Activated T-helper 2 cell treated with anti-CD3 and anti-CD28 coated beads, Interferon-gamma antibody, Interleukin-2, Interleukin-4, amounts not matched to agents 10 μg/mL and 5 μg/mL and 100 μg/mL, durations not matched to agents 14 hours and 24 hours and 36 hours (primary cell): Measurements from ENCODE around the gene RNF166. TPM values are rescaled to one million over a fixed set of nuclear protein-coding genes. Genes with fewer than 3 reads are reported as not detected.

ENCODE experiments used
- DNase-seq: peaks from one replicate; pipeline ENCODE4 v3.0.0; 2021; ENCODE audit warnings: low spot score
- H3K27ac Mint-ChIP-seq: one replicate; pipeline ENCODE4 v1.8.0; 2021; ENCODE audit warnings: mixed read lengths
- H3K27me3 Mint-ChIP-seq: one replicate; pipeline ENCODE4 v1.8.0; 2021; ENCODE audit warnings: low read depth, mixed read lengths
- H3K36me3 Mint-ChIP-seq: one replicate; pipeline ENCODE4 v1.8.0; 2021; ENCODE audit warnings: low read depth, mixed read lengths
- H3K4me1 Mint-ChIP-seq: one replicate; pipeline ENCODE4 v1.8.0; 2021; ENCODE audit warnings: low read depth, mixed read lengths
- H3K4me3 Mint-ChIP-seq: one replicate; pipeline ENCODE4 v1.8.0; 2021; ENCODE audit warnings: low read depth, mild to moderate bottlenecking, moderate library complexity, mixed read lengths
- H3K9me3 Mint-ChIP-seq: one replicate; pipeline ENCODE4 v1.8.0; 2021; ENCODE audit warnings: mixed read lengths
- intact Hi-C: fragments of 100-400 bp; cut with micrococcal nuclease; formaldehyde crosslinking; loops from one replicate; pipeline ENCODE4 v1.15.1; 2023
- total RNA-seq: library from RNA; stranded (reverse); gene quantifications from 2 replicates; pipeline ENCODE4 v1.2.3, GENCODE V29; 2022

RNF166 gene
- total RNA-seq, 1 donor from 2014 or later, result 39.9 TPM

- no peaks in the 10 kb centered on the region for H3K27me3 Mint-ChIP-seq
- intact Hi-C loops, result loop anchor here (2.0 kb wide), 1 partner anchor 40 kb away; the partner anchor contains the start of gene PIEZO1
Measured at GRCh38 chr16:88744577-88745521, 38.6 kb upstream of the RNF166 start.

GRCh38 chr16:88743693-88744576 is 37.7 kb upstream of the RNF166 start:
- Mint-ChIP-seq H3K27me3 (no peaks in the 10 kb centered on the region), H3K4me1 (peaks cover 12% of the 10 kb centered on the region), H3K4me3 (no peak overlapping the region), H3K9me3 (no peaks in the 10 kb centered on the region), H3K27ac (no peak overlapping the region), H3K36me3 (peaks cover 9% of the 10 kb centered on the region)
- intact Hi-C loops, result loop anchor here (2.0 kb wide), 1 partner anchor 41 kb away; the partner anchor contains the start of gene PIEZO1
- DNase-seq, result peak; percentile 51

More at GRCh38 chr16:88744577-88745521, 38.6 kb upstream of the RNF166 start:
- DNase-seq, result no peak
- H3K4me1 Mint-ChIP-seq, result peaks cover 12% of the 10 kb centered on the region
- no peaks in the 10 kb centered on the region for H3K9me3 Mint-ChIP-seq
- H3K36me3 Mint-ChIP-seq, result peaks cover 9% of the 10 kb centered on the region
- no peak overlapping the region for H3K4me3 Mint-ChIP-seq
- H3K27ac Mint-ChIP-seq, result no peak overlapping the region

DNA sequence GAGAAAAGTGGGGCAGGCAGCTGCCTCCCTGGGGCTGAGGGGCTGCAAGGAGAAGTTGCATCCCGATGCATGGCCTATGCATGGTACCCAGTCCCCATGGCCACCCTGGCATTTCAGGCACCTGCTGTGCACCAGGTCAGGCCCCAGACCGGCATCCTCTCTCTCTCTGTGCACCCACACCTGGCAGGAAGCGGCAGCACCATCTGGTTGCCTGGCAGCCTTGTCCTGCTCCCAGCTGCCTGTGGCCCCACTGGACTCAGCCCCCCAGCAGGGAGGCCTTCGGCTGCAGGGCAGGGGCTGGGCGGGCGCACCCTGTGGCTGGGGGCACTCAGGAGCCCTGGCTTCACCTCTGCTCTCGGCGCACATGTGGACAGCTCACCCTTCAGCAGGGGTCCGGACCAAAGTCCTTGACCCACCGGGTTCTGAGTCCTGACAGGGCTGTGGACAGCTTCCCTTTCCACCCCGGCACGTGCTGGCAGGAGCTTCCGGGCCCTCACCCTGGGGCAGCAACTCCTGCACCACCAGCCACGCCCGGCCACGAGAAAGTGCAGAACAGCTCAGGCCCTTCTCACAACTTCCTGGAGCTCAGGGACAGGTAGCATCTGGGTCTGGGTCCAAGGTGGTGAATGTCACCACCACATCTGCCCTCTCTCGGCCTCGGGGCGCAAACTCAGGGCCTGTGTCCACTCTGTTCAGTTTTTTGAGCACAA is 36.8 kb upstream of the RNF166 start:
- Mint-ChIP-seq H3K27ac (no peak overlapping the region), H3K36me3 (peaks cover 10% of the 10 kb centered on the region), H3K9me3 (no peaks in the 10 kb centered on the region), H3K27me3 (no peaks in the 10 kb centered on the region), H3K4me1 (peaks cover 12% of the 10 kb centered on the region), H3K4me3 (no peak overlapping the region)
- intact Hi-C loops, result no loop called here
- DNase-seq, result no peak

DNA sequence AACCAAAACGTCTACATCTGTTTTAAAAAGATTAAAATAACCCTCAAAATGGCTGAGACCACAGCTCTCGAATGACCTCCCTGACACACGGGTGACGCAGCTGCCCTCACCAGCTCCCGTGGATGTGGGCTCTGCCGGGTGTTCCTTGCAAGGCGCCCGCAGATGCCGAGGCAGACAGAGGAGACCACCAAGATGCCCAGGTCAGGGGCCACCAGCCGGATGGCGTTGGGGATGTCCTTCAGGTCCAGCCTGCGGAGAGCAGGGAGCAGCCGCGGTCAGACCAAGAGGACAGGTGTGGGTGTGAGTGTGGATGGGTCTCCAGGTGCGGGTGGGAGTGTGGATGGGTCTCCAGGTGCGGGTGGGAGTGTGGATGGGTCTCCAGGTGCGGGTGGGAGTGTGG is 35.2 kb upstream of the RNF166 start:
- H3K4me1 Mint-ChIP-seq, result peaks cover 12% of the 10 kb centered on the region
- DNase-seq, result no peak
- H3K27me3 Mint-ChIP-seq, result no peaks in the 10 kb centered on the region
- no peaks in the 10 kb centered on the region for H3K9me3 Mint-ChIP-seq
- H3K27ac Mint-ChIP-seq, result no peak overlapping the region
- peaks cover 9% of the 10 kb centered on the region for H3K36me3 Mint-ChIP-seq
- intact Hi-C loops, result no loop called here
- no peak overlapping the region for H3K4me3 Mint-ChIP-seq

GRCh38 chr16:88740727-88741055 is 34.5 kb upstream of the RNF166 start:
- no peak for DNase-seq
- no peaks in the 10 kb centered on the region for H3K27me3 Mint-ChIP-seq
- intact Hi-C loops, result no loop called here
- peaks cover 9% of the 10 kb centered on the region for H3K4me1 Mint-ChIP-seq
- no peaks in the 10 kb centered on the region for H3K9me3 Mint-ChIP-seq
- H3K36me3 Mint-ChIP-seq, result peaks cover 12% of the 10 kb centered on the region
- H3K4me3 Mint-ChIP-seq, result no peak overlapping the region
- H3K27ac Mint-ChIP-seq, result no peak overlapping the region

DNA sequence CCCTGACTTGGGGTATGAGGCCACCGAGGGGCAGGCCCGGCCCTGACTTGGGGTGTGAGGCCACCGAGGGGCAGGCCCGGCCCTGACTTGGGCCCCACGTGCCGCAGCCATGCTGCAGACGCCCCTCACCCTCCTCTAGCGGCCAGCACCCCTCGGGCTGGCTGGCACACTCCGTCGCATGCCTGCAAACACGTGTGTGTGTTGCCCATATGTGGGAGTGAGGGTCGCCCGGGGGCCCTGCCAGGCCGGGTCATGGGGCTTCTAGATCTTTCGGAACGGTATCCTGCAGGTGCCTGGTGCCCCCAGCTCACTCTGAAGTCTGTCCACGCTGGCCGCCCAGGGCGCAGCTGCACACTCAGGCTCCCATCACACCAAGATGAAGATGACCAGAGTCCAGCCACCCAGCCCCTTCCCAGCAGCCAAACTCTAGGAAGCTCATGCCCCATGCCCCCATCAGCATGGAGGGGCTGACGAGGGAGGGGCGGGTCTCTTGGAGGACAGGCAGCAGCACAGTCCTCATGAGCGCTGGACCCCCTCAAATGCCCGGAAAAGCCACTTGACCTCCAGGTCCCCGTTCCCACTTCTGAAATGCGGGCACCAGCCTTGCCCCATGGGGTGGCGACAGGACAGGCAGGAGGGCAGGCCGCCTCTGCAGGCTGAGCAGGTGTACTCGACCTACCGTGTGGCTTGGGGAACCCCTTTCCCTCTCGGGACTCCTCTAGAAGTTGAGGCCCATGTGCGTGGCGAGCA is 33.9 kb upstream of the RNF166 start:
- no peak overlapping the region for H3K4me3 Mint-ChIP-seq
- H3K36me3 Mint-ChIP-seq, result peaks cover 12% of the 10 kb centered on the region
- H3K27ac Mint-ChIP-seq, result no peak overlapping the region
- H3K4me1 Mint-ChIP-seq, result peaks cover 7% of the 10 kb centered on the region
- intact Hi-C loops, result loop anchor here (5.0 kb wide), 1 partner anchor 427 kb away; no protein-coding TSS in a partner anchor
- no peaks in the 10 kb centered on the region for H3K9me3 Mint-ChIP-seq
- no peak for DNase-seq
- no peaks in the 10 kb centered on the region for H3K27me3 Mint-ChIP-seq

DNA sequence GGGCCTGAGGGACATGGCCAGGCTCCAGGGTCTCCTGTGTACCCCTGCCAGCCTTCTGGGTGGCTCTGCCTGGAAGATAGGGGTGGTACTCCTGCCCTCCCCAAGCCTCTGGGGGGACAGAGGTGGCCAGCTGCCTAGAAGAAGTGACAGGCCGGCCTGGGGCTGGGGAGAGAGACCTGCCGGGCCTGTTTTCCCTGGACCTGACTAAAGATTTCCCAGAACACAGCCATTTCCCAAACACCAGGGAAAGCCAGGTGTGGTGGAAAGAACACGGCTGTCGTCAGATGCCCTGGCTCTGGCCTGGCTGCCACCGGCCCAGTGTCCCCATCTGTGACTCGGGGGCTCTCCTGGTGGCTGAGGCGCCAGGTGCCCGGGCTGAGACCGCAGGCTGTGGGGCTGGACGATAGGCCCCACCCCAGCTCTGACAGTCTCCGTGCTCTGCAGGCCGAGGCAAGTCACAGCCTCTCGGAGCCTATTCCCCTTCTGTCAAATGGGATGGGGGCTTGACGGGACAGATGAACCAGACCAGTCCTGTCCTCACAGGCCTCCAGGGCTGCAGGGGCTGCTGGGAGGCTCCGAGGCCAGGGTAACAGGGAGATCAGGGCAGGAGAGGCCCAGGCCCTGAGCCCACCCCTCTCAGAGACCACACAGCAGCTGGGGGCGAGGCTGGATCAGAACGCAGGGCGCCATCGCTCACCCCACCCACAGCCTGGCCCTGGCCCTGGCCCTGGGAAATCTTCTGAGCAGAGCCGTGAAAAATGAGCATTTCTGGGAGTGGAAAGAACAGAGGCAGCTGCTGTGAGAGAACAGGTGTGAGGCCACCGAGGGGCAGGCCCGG is 33.1 kb upstream of the RNF166 start:
- no peak overlapping the region for H3K4me3 Mint-ChIP-seq
- H3K27ac Mint-ChIP-seq, result no peak overlapping the region
- peaks cover 12% of the 10 kb centered on the region for H3K36me3 Mint-ChIP-seq
- no peaks in the 10 kb centered on the region for H3K27me3 Mint-ChIP-seq
- H3K9me3 Mint-ChIP-seq, result no peaks in the 10 kb centered on the region
- no peak for DNase-seq
- H3K4me1 Mint-ChIP-seq, result peaks cover 7% of the 10 kb centered on the region
- intact Hi-C loops, result loop anchor here (5.0 kb wide), 1 partner anchor 428 kb away; no protein-coding TSS in a partner anchor

DNA sequence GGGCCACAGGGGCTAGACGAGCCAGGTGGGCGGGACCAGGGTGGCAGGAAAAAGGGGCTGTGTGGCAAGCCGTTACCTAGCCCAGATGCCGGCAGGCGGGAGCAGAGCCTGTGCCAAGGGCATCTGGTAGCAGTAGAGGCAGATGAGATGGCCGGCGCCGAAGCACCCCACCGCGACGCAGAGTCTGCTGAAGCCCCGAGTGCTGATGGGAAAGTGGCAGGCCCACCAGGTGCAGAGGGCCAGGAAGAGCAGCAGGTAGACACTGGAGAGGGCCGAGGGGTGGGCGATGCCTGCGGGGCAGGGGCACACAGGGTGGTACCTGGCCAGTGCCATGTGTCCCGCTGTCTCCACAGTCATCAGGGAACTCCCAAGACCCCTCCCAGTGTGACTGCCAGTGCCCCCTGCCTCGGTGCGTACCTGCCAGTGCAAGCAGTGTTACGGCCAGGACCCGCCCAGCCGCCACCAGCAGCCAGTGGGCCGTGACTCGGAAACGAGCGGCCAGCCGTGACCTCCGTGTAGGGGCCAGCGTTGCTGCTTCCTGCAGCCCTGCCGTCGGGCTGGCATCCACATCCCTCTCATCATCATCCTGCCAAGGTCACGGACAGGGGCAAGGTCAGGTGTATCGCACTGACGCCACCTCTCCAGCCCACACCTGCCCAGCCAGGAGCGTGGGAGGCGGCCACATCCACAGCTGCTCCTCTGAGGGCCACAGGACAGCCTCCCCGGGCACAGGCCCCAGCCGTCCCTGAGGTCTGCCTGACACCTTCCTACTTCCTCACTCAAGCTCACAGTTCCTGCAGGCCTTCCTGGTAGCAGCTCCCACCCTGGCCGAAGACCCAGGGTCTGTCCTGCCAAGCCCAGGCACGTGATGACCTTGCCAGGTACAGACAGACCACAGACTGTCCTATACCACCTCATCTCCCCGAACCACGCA is 32.2 kb upstream of the RNF166 start:
- intact Hi-C loops, result loop anchor here (5.0 kb wide), 1 partner anchor 429 kb away; no protein-coding TSS in a partner anchor
- Mint-ChIP-seq H3K27ac (no peak overlapping the region), H3K4me1 (no peaks in the 10 kb centered on the region), H3K9me3 (no peaks in the 10 kb centered on the region), H3K27me3 (no peaks in the 10 kb centered on the region), H3K4me3 (no peak overlapping the region), H3K36me3 (peaks cover 17% of the 10 kb centered on the region)
- DNase-seq, result no peak

DNA sequence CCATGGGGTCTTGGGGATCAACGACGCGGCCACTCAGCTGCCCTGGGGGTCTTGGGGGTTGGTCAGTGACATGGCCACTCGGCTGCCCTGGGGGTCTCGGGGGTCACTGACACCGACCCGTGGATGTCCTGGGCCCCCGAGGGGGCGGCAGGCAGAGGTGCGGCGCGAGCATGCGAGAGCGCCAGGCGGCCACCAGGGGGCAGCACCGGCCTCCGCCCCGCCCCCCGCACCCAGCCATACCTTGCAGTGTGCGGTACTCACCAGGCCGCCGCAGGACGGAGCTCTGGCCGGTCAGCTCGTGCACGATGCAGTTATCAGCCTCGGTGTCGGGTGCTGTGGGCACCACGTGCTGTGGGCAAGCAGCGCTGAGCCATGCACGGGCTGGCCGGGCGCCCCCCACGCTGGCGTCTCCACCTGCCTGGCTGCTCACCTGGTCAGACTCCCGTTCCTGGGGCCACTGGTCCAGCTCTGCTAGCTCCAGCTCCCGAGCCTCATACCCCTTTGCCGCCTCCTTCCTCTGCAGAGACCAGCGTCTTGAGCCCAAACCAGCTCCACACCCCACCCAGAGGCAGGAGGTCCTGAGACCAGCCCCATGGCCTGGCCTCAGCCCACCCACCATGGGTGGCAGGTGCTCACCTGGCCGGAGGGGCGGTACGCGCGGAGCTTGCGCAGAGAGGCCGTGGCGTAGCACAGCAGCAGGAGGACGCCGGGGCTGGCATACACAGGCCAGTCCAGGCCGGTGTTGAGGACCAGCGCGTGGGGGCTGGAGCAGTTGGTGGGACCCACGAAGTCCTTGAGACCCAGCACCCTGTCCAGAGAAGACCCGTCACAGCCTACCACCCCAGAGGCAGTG is 31.3 kb upstream of the RNF166 start:
- no peaks in the 10 kb centered on the region for H3K4me1 Mint-ChIP-seq
- intact Hi-C loops, result loop anchor here (1.0 to 5.0 kb wide), 4 partner anchors 31 to 430 kb away; partner anchors contain the start of genes CTU2, PIEZO1, RNF166 and TRAPPC2L
- DNase-seq, result peak; percentile 54
- peaks cover 17% of the 10 kb centered on the region for H3K36me3 Mint-ChIP-seq
- H3K4me3 Mint-ChIP-seq, result no peak overlapping the region
- H3K9me3 Mint-ChIP-seq, result no peaks in the 10 kb centered on the region
- H3K27me3 Mint-ChIP-seq, result no peaks in the 10 kb centered on the region
- no peak overlapping the region for H3K27ac Mint-ChIP-seq

- intact Hi-C loops, result loop anchor here (2.0 to 5.0 kb wide), 3 partner anchors 30 to 431 kb away; partner anchors contain the start of genes CTU2, PIEZO1 and RNF166
Measured at GRCh38 chr16:88736496-88736895, 30.3 kb upstream of the RNF166 start.

More at GRCh38 chr16:88736496-88736895, 30.3 kb upstream of the RNF166 start:
- Mint-ChIP-seq H3K4me1 (no peaks in the 10 kb centered on the region), H3K36me3 (peaks cover 22% of the 10 kb centered on the region), H3K27ac (no peak overlapping the region), H3K9me3 (no peaks in the 10 kb centered on the region), H3K4me3 (no peak overlapping the region), H3K27me3 (no peaks in the 10 kb centered on the region)
- no peak for DNase-seq
